ENCODE results near the gene RREB1. TPM values are rescaled to one million over a fixed set of nuclear protein-coding genes. Genes with fewer than 3 reads are reported as not detected.

Gene RREB1
- total and polyA plus RNA-seq, 12 donors = 3.0 to 47.1 (median 36.1) TPM

GRCh38 chr6:7235712-7236305, 128.0 kb downstream of the RREB1 start:
- Histone ChIP-seq H3K4me1 (peaks cover 5 to 57% (median 32%) of the 10 kb centered on the region in 9 donors), H3K27me3 (no peaks in the 10 kb centered on the region), H3K27ac (peak overlapping the region in 2 of 10 donors; percentile 17 to 29), H3K4me3 (no peak overlapping the region), H3K36me3 (peaks cover 0 to 81% (median 14%) of the 10 kb centered on the region in 9 donors), H3K9me3 (no peaks in the 10 kb centered on the region)
- intact Hi-C loops (cut with DNase I) = loop anchor here in 6 of 10 donors (5.0 to 10.0 kb wide), 6 partner anchors 121 to 331 kb away; partner anchors contain the start of gene RREB1 (in 1 of the 6)
- DNase-seq = no peak
- 52 to 57% methylated on average over 9 of the region's 9 CpGs for WGBS, 2 donors
- peak in 2 of 8 donors; percentile 4 to 9 for ATAC-seq
- TF ChIP-seq CTCF (IDR thresholded peaks at IDR 0.05) = no peak

- Histone ChIP-seq H3K36me3 (peaks cover 0 to 81% (median 8%) of the 10 kb centered on the region in 9 donors), H3K27ac (peak overlapping the region in 2 of 10 donors; percentile 17 to 29), H3K4me3 (no peak overlapping the region), H3K9me3 (no peaks in the 10 kb centered on the region), H3K27me3 (no peaks in the 10 kb centered on the region), H3K4me1 (peaks cover 5 to 55% (median 32%) of the 10 kb centered on the region in 9 donors)
- intact Hi-C loops (cut with DNase I) = loop anchor here in 6 of 10 donors (5.0 to 10.0 kb wide), 6 partner anchors 122 to 332 kb away; partner anchors contain the start of gene RREB1 (in 1 of the 6)
- ATAC-seq (peak in 2 of 8 donors; percentile 27 to 33), DNase-seq (no peak)
- WGBS, 2 donors = 65% methylated on average over 8 of the region's 8 CpGs
- TF ChIP-seq CTCF (IDR thresholded peaks at IDR 0.05) = no peak
These were observed 128.8 kb downstream of the RREB1 start for GRCh38 chr6:7236306-7237209.

- Histone ChIP-seq H3K4me3 (no peak overlapping the region), H3K4me1 (peaks cover 5 to 54% (median 33%) of the 10 kb centered on the region in 9 donors), H3K27ac (no peak overlapping the region), H3K9me3 (no peaks in the 10 kb centered on the region), H3K27me3 (no peaks in the 10 kb centered on the region), H3K36me3 (peaks cover 0 to 73% (median 0%) of the 10 kb centered on the region in 9 donors)
- intact Hi-C loops (cut with DNase I) = loop anchor here in 6 of 10 donors (5.0 to 10.0 kb wide), 6 partner anchors 123 to 333 kb away; partner anchors contain the start of gene RREB1 (in 1 of the 6)
- WGBS, 2 donors = 91 to 93% methylated on average over 8 of the region's 8 CpGs
- DNase-seq (no peak), ATAC-seq (no peak)
- TF ChIP-seq CTCF (IDR thresholded peaks at IDR 0.05) = no peak
These were observed 130.0 kb downstream of the RREB1 start for GRCh38 chr6:7237653-7238188.

- no peak for DNase-seq
- Histone ChIP-seq H3K27ac (peak overlapping the region in 3 of 10 donors; percentile 10 to 45 (median 30)), H3K36me3 (peaks cover 0 to 65% (median 0%) of the 10 kb centered on the region in 9 donors), H3K9me3 (no peaks in the 10 kb centered on the region), H3K4me3 (no peak overlapping the region), H3K4me1 (peaks cover 5 to 61% (median 41%) of the 10 kb centered on the region in 9 donors), H3K27me3 (no peaks in the 10 kb centered on the region)
- intact Hi-C loops (cut with DNase I) = loop anchor here in 6 of 10 donors (5.0 to 10.0 kb wide), 6 partner anchors 124 to 334 kb away; partner anchors contain the start of gene RREB1 (in 1 of the 6)
- no peak for ATAC-seq
- TF ChIP-seq CTCF (IDR thresholded peaks at IDR 0.05) = no peak
- WGBS, 2 donors = 95 to 96% methylated on average over 5 of the region's 5 CpGs
These were observed 130.8 kb downstream of the RREB1 start for GRCh38 chr6:7238526-7238899.

Data from heart right ventricle (tissue), 16 donors.